Suprapubic skin (tissue), 3 donors: ENCODE measurements around the gene ASPN.

Source experiments
- CTCF ChIP-seq, 2 donors: fragments of 200-600 bp in 1 of 2; fragments of 450-650 bp in 1 of 2; sonication (generic) in 1 of 2; IDR thresholded peaks; one replicate each; pipeline ENCODE4 v1.5.1; 2016 to 2019; ENCODE audit warnings: antibody characterized with exemption in 2 of 2, mild to moderate bottlenecking in 1 of 2, moderate library complexity in 1 of 2
- POLR2AphosphoS5 ChIP-seq, 3 donors: sonication (generic); formaldehyde crosslinking; IDR thresholded peaks; one replicate each; pipeline ENCODE4 v1.6.1; 2017; ENCODE audit warnings: antibody characterized with exemption in 3 of 3

- TF ChIP-seq CTCF (IDR thresholded peaks at IDR 0.05) (no peak), POLR2AphosphoS5 (IDR thresholded peaks at IDR 0.05) (no peak)
Observed at GRCh38 chr9:92480291-92480771, 2.0 kb downstream of the ASPN start.
